H54 (cell line): ENCODE data around the gene DYNC2LI1.

Experiments
- DNase-seq: peaks from one replicate; pipeline ENCODE4 v3.0.0; 2011; ENCODE audit warnings: low spot score, mixed read lengths; ENCODE audit not compliant: insufficient read length
- FAIRE-seq: peaks from 3 replicates; lab custom pipeline; 2011; peaks lifted over from hg19 to GRCh38; lab: Jason Lieb, UNC
- POLR2A ChIP-seq: IDR thresholded peaks from 2 replicates; pipeline ENCODE4 v1.6.1; 2011; ENCODE audit warnings: low read depth, mild to moderate bottlenecking, low read length

Gene DYNC2LI1

GRCh38 chr2:43787895-43788294, 14.1 kb downstream of the DYNC2LI1 start:
- DNase-seq (no peak), FAIRE-seq (no peak)
- TF ChIP-seq POLR2A = no peak

GRCh38 chr2:43788646-43789045, 14.8 kb downstream of the DYNC2LI1 start:
- FAIRE-seq = no peak
- TF ChIP-seq POLR2A = no peak

GRCh38 chr2:43790147-43790546, 16.3 kb downstream of the DYNC2LI1 start:
- FAIRE-seq = no peak
- no peak for TF ChIP-seq POLR2A
- DNase-seq = no peak

More at GRCh38 chr2:43788646-43789045, 14.8 kb downstream of the DYNC2LI1 start:
- no peak for DNase-seq

GRCh38 chr2:43791035-43791765, 17.4 kb downstream of the DYNC2LI1 start:
- no peak for FAIRE-seq

GRCh38 chr2:43792653-43793052, 18.8 kb downstream of the DYNC2LI1 start:
- no peak for TF ChIP-seq POLR2A
- FAIRE-seq = peak; percentile 11
- no peak for DNase-seq

More at GRCh38 chr2:43791035-43791765, 17.4 kb downstream of the DYNC2LI1 start:
- no peak for DNase-seq
- no peak for TF ChIP-seq POLR2A

GRCh38 chr2:43794956-43795355, 21.1 kb downstream of the DYNC2LI1 start:
- no peak for TF ChIP-seq POLR2A
- no peak for FAIRE-seq
- DNase-seq = no peak

GRCh38 chr2:43796206-43796605, 22.4 kb downstream of the DYNC2LI1 start:
- DNase-seq (no peak), FAIRE-seq (no peak)
- no peak for TF ChIP-seq POLR2A

- DNase-seq = no peak
- no peak for FAIRE-seq
- no peak for TF ChIP-seq POLR2A
Observed at GRCh38 chr2:43798300-43798699, 24.5 kb downstream of the DYNC2LI1 start.

GRCh38 chr2:43800894-43801293, 27.1 kb downstream of the DYNC2LI1 start:
- no peak for DNase-seq
- FAIRE-seq = no peak
- TF ChIP-seq POLR2A = no peak

GRCh38 chr2:43802135-43802534, 28.3 kb downstream of the DYNC2LI1 start:
- no peak for DNase-seq
- TF ChIP-seq POLR2A = no peak
- FAIRE-seq = peak; percentile 23

- TF ChIP-seq POLR2A = no peak
- no peak for FAIRE-seq
- DNase-seq = no peak
Observed at GRCh38 chr2:43803113-43803512, 29.3 kb downstream of the DYNC2LI1 start.

GRCh38 chr2:43806719-43807031, 32.8 kb downstream of the DYNC2LI1 start:
- FAIRE-seq = no peak
- TF ChIP-seq POLR2A = no peak
- DNase-seq = no peak

- TF ChIP-seq POLR2A = no peak
- FAIRE-seq = no peak
- no peak for DNase-seq
Observed at GRCh38 chr2:43810452-43810851, 36.6 kb downstream of the DYNC2LI1 start.

- FAIRE-seq (no peak), DNase-seq (no peak)
- TF ChIP-seq POLR2A = no peak
Observed at GRCh38 chr2:43810888-43811287, 37.0 kb downstream of the DYNC2LI1 start.

- no peak for TF ChIP-seq POLR2A
Observed at GRCh38 chr2:43812006-43812405, 38.2 kb downstream of the DYNC2LI1 start.

GRCh38 chr2:43812947-43813346, 39.1 kb downstream of the DYNC2LI1 start:
- no peak for DNase-seq
- no peak for TF ChIP-seq POLR2A
- FAIRE-seq = no peak

More at GRCh38 chr2:43812006-43812405, 38.2 kb downstream of the DYNC2LI1 start:
- FAIRE-seq (no peak), DNase-seq (no peak)
